Hepatocyte (in vitro differentiated cells): Measurements from ENCODE around the gene DHRS2. TPM values are rescaled to one million over a fixed set of nuclear protein-coding genes. Genes with fewer than 3 reads are reported as not detected.

Source experiments
- DNase-seq: peaks from one replicate; pipeline ENCODE4 v3.0.0-alpha.2; 2016; ENCODE audit warnings: low spot score
- H2AFZ ChIP-seq: fragments of 200-600 bp; sonication (generic); 2 replicates; pipeline ENCODE4 v1.6.0; 2016; ENCODE audit warnings: antibody characterized with exemption, mild to moderate bottlenecking
- H3K27ac ChIP-seq: fragments of 200-600 bp; sonication (generic); 2 replicates; pipeline ENCODE4 v1.5.1; 2016; ENCODE audit warnings: mild to moderate bottlenecking
- H3K27me3 ChIP-seq: fragments of 200-600 bp; sonication (generic); 2 replicates; pipeline ENCODE4 v1.6.1; 2016
- H3K36me3 ChIP-seq: fragments of 200-600 bp; sonication (generic); replicated peaks from 2 replicates; pipeline ENCODE4 v1.5.1; 2016; ENCODE audit warnings: low read depth; ENCODE audit not compliant: insufficient read depth
- H3K4me1 ChIP-seq: fragments of 200-600 bp; sonication (generic); 2 replicates; pipeline ENCODE4 v1.5.1; 2016; ENCODE audit warnings: mild to moderate bottlenecking, moderate library complexity; ENCODE audit not compliant: insufficient read depth
- H3K4me2 ChIP-seq: fragments of 200-600 bp; sonication (generic); 2 replicates; pipeline ENCODE4 v1.6.0; 2016
- H3K4me3 ChIP-seq: fragments of 200-600 bp; sonication (generic); 2 replicates; pipeline ENCODE4 v1.5.1; 2016; ENCODE audit warnings: mild to moderate bottlenecking
- H3K79me2 ChIP-seq: fragments of 200-600 bp; sonication (generic); 2 replicates; pipeline ENCODE4 v1.6.0; 2017; ENCODE audit warnings: mild to moderate bottlenecking
- H3K9me2 ChIP-seq: fragments of 200-600 bp; sonication (generic); replicated peaks from 2 replicates; pipeline ENCODE4 v1.6.0; 2017; ENCODE audit warnings: mild to moderate bottlenecking; ENCODE audit not compliant: insufficient read depth
- H3K9me3 ChIP-seq: fragments of 200-600 bp; sonication (generic); 2 replicates; pipeline ENCODE4 v1.5.1; 2016; ENCODE audit warnings: low read depth, mild to moderate bottlenecking
- H4K20me1 ChIP-seq: fragments of 200-600 bp; sonication (generic); 2 replicates; pipeline ENCODE4 v1.6.0; 2016; ENCODE audit warnings: mild to moderate bottlenecking; ENCODE audit not compliant: insufficient read depth, poor library complexity, severe bottlenecking
- CTCF ChIP-seq: fragments of 200-600 bp; sonication (generic); IDR thresholded peaks from 2 replicates; pipeline ENCODE4 v1.5.1; 2016; ENCODE audit warnings: antibody characterized with exemption, mild to moderate bottlenecking; ENCODE audit not compliant: poor library complexity
- EZH2 ChIP-seq: fragments of 200-600 bp; sonication (generic); IDR thresholded peaks from 2 replicates; pipeline ENCODE4 v1.6.1; 2016; ENCODE audit warnings: antibody characterized with exemption, mild to moderate bottlenecking, borderline replicate concordance
- EZH2phosphoT487 ChIP-seq: fragments of 200-600 bp; sonication (generic); IDR thresholded peaks from one replicate; pipeline ENCODE4 v1.6.1; 2018; ENCODE audit warnings: antibody characterized with exemption, mild to moderate bottlenecking, low read depth, moderate library complexity; ENCODE audit not compliant: unreplicated experiment, severe bottlenecking
- WGBS: methylation state at CpG from one replicate; pipeline ENCODE4 v1.1.6; 2016; ENCODE audit warnings: low lambda C conversion rate; ENCODE audit errors: missing lambda C conversion rate; 5-methylcytosine and 5-hydroxymethylcytosine counted together
- polyA plus RNA-seq: library from polyadenylated mRNA; unstranded; fragments of >200 nt; fragmentation: Nextera tagmentation; extraction: Ambion mirVana; gene quantifications from 2 replicates; pipeline ENCODE4 v1.2.1, GENCODE V29; 2016
- total RNA-seq: library from RNA; depleted of rRNA; stranded (reverse); fragments of >200 nt; gene quantifications from 2 replicates; pipeline ENCODE4 v1.2.3, GENCODE V29; 2014

DHRS2 gene
- total and polyA plus RNA-seq, 2 experiments from 2014 or later: 10.4 to 14.2 TPM

- Histone ChIP-seq H3K9me2 (no peaks in the 10 kb centered on the region), H3K4me3 (no peak overlapping the region), H3K27ac (no peak overlapping the region), H3K4me1 (peaks cover 24% of the 10 kb centered on the region), H3K4me2 (no peak overlapping the region), H3K27me3 (no peaks in the 10 kb centered on the region), H2AFZ (no peak overlapping the region), H3K9me3 (no peaks in the 10 kb centered on the region), H4K20me1 (no peaks in the 10 kb centered on the region), H3K36me3 (no peaks in the 10 kb centered on the region), H3K79me2 (no peaks in the 10 kb centered on the region)
- TF ChIP-seq EZH2phosphoT487 (no peak), EZH2 (no peak), CTCF (no peak)
- DNase-seq: no peak
- WGBS: 81% methylated on average over 11 of the region's 11 CpGs
Measured at GRCh38 chr14:23693252-23693775, 57.1 kb downstream of the DHRS2 start.

- H3K4me2 ChIP-seq: peak overlapping the region; percentile 71
- H3K79me2 ChIP-seq: no peaks in the 10 kb centered on the region
- H2AFZ ChIP-seq: peak overlapping the region; percentile 62
- 35% methylated on average over 8 of the region's 8 CpGs for WGBS
- H3K27ac ChIP-seq: peak overlapping the region; percentile 81
- DNase-seq: peak; percentile 64
- H3K9me2 ChIP-seq: no peaks in the 10 kb centered on the region
- no peaks in the 10 kb centered on the region for H4K20me1 ChIP-seq
- H3K4me1 ChIP-seq: peaks cover 24% of the 10 kb centered on the region
- no peaks in the 10 kb centered on the region for H3K36me3 ChIP-seq
- no peaks in the 10 kb centered on the region for H3K9me3 ChIP-seq
- no peak overlapping the region for H3K4me3 ChIP-seq
- TF ChIP-seq CTCF: no peak
- no peak for TF ChIP-seq EZH2phosphoT487
- no peak for TF ChIP-seq EZH2
- H3K27me3 ChIP-seq: no peaks in the 10 kb centered on the region
Measured at GRCh38 chr14:23694085-23694948, 58.2 kb downstream of the DHRS2 start.

Other genes with a start within 250 kb of the DHRS2 start
- gene MYH6, start 228.1 kb upstream of the DHRS2 start, total RNA-seq: not detected in 2 replicates
- gene MYH6, start 228.1 kb upstream of the DHRS2 start, polyA plus RNA-seq: 0.44 and 0.97 TPM in 2 replicates
- gene MYH7, start 200.7 kb upstream of the DHRS2 start, total RNA-seq: 0.04 TPM in 1 of 2 replicates, not detected in the other
- gene MYH7, start 200.7 kb upstream of the DHRS2 start, polyA plus RNA-seq: 0.23 TPM in 1 of 2 replicates, not detected in the other
- 39.5 and 47.6 TPM in 2 replicates for gene NGDN, start 166.7 kb upstream of the DHRS2 start, total RNA-seq
- 47.2 and 51.3 TPM in 2 replicates for gene NGDN, start 166.7 kb upstream of the DHRS2 start, polyA plus RNA-seq
- gene ZFHX2, start 84.6 kb upstream of the DHRS2 start, total RNA-seq: 0.28 and 1.4 TPM in 2 replicates
- 1.5 and 2.2 TPM in 2 replicates for gene ZFHX2, start 84.6 kb upstream of the DHRS2 start, polyA plus RNA-seq
- gene THTPA, start 80.1 kb upstream of the DHRS2 start, total RNA-seq: 13.5 and 20.4 TPM in 2 replicates
- gene THTPA, start 80.1 kb upstream of the DHRS2 start, polyA plus RNA-seq: 14.2 and 15.5 TPM in 2 replicates
- gene AP1G2, start 68.6 kb upstream of the DHRS2 start, total RNA-seq: 87.5 and 114 TPM in 2 replicates
- gene AP1G2, start 68.6 kb upstream of the DHRS2 start, polyA plus RNA-seq: 191 and 282 TPM in 2 replicates
- 2.3 and 2.7 TPM in 2 replicates for gene JPH4, start 57.6 kb upstream of the DHRS2 start, total RNA-seq
- 1.7 and 2.7 TPM in 2 replicates for gene JPH4, start 57.6 kb upstream of the DHRS2 start, polyA plus RNA-seq